HS-5 (cell line): ENCODE results near the gene MOB3C.

Experiments used
- DNase-seq: peaks from one replicate; pipeline ENCODE4 v3.0.0-alpha.2; 2012; ENCODE audit warnings: low read depth

MOB3C gene

DNA sequence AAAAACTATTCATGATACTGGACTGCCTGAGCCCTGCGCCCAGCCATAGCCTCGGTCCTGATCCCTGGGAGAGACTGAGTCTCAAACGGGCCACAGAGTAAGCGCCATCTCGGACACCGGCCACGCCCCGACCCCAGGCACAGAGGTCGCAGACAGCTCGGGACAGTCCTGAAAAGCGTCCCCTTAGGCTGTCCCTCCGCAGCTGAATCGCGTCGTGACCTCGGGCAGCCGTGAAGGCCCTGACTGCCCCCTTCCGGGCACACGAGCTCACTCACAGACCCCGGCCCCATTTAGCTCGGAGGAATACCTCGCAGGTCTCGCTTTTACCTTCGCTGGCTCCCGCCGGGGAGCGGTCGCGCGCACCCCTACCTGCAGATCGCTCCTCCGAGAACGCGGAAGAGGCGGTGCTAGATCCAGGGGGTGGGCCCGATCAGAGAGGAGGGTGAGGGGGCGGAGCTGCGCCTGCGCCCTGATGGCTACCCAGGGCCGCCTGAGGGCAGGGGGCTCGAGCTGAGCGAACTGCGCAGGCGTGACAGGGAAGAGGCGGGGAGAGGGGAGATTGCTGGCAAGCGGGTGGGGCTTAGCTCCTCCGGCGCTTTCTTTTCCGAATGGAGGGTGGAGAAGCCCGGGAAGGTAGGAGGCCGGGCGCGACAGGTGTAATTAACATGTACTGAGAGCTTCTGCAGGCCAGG, 12.6 kb downstream of the MOB3C start, which contains the start of gene MKNK1:
MKNK1 (minus strand) TSS at position 411 of the 692 bp plus-strand sequence. CDS start 20,941 bp downstream, outside the sequence.
- DNase-seq: peak; percentile 69

DNA sequence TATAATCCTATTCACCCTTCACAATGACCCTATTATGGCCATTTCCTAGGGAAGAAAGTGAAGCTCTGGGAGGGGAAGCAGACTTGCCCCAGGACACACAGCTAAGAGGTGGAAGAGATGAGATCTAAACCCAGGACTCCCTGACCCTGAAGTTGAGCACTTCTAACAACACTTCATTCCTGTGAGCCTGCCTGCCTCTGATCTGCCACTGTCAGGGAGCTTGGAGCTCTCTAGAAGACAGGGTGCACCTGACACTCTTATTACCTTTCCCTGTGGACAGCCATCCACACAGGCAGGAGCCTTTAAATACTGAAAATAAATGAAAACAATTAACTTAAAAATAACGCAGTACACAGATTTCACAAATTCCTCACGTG, 13.1 kb downstream of the MOB3C start:
- no peak for DNase-seq

DNA sequence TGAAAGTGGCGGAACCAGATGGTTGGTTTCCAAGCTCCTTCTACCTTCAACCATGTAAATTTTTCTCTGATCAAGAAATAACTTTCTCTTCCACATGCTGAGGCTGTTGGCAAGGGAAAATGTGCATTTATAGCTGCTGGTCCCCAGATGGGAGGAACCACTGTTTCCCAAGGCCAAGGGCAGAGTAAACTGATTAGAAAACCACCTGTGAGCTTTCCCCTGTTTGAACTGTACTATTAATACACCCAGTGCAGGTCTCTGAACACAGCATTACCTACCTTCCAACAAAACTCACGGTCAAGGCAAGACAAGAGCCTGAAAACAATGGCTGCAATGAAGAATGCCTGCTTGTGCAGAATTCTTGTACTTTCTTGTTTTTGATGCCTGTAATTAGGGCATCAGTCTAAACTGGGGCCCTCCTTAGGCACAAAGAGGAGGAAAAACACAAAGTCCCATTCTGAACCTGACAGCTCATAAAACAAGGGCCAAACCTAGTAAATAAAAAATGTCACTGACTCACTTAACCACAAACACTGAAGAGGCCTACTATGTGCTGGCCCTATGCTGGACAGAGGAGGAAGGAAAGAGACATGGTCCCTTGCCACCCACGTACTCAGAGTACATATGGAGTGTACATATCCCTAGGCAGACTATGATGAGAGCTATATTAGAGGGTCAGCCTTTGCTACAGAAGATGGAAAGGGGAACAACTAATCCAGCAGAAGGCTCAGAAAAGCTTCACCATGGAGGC, 15.2 kb downstream of the MOB3C start:
- no peak for DNase-seq

DNA sequence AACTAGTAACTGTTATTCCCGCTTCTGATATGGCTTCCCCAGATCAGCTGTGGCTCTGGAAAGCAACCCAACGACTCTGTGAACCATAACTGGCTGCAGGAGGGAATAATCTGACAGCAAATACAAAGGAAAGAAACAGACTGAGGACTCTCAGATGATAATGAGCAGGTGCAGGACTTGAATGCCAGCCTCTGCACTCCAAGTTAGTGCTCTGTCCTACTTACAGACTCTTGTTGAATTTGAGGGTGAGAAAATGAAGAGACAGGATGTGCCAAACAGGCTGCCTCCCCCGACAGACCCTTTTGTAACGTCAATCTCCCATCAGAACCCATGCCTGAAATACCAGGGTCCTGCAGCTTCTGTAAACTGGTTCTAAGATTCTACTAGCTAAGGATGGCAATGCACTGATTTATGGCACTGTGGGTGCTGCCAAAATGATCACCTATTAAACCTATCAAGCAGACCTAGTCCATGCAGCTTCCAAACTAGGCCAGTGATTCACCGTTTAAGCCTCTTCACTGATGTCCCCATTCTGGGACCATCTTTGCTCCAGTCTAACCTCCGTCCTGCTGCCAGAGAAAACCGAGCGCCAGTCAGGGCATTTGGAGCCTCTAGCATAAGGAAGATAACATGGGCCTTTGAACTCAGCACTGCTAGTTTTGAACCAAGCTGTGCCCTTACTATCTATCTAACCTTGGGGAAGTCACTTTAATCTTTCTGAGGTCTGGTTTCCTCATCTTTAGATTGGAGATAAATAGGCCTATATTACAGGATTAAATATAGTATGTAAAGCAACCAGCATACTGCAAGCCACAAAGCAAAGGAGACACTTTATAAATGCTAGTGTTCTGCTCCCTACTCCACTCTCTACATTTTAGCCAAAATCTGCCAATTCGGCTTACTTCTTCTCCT, 17.3 kb downstream of the MOB3C start:
- DNase-seq: no peak

DNA sequence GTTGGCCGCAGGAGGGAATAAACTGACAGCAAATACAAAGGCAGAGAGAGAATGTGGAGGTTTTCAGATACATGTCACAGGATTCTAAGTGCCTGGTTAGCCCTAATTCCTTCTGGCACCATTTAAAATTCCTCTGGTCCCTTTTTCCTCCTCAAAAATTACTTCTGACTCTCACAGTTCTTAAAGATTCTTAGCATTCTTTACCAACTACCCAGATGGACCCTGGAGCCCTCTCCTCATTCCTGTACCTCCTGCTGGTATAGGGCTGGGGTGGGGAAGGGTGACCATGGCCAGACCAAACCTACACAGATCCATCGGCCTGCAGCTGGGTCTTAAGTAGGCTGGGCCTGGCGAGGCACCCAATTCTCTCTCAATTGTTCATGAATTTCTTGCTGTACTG, 19.8 kb downstream of the MOB3C start:
- no peak for DNase-seq

DNA sequence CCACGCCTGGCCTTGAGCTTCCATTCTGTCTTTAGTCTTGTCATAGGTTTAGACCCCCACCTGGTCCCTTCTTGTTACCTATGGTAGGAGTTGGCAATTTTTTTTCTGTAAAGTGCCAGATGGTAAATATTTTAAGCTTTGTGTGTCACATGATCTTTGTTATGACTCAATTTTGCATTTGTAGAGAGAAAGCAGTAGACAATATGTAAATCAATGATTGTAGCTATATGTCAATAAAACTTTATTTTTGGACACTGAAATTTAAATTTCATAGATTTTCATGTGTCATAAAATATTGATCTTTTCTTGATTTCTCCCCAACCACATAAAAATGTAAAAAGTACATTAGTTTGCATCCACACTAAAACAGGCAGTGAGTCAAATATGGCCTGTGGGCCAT, 20.6 kb downstream of the MOB3C start:
- DNase-seq: no peak

DNA sequence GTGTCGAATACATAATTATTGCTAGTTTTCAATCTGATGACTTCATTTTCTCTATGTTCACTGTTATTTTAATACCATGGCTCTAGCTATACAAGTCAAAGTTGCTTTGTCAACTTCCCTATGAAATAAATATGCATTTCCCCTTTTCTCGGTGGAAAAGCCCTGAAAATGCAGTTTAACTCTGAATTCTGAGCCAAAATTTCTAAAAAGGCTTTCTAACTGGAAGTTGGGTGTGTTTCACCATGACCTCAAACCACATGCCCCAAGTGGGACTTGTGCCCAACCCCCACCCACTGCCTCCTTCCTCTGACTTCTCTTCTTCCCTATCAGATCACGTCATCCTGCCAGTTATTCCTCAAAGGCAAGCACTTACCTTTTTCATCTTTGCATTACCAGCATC, 21.5 kb downstream of the MOB3C start:
- DNase-seq: no peak

DNA sequence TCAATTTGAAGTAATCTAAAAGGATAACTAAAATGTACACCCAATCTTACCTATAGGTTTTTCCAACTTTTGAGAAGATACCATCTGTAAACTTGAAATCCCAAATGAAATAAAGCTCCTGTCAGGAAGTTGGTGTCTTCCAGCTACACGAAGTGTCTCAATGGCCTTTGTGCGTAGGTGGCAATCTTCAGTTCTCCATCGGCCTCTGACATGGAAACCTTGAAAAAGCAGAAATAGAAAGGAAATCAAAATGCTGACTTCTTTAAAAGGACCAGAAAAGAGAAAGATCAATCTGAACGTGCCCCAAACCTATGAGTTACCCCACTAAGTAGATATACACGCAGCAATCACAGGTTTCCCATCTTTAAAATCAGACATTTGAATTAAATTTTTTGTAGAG, 22.5 kb downstream of the MOB3C start:
- DNase-seq: no peak

DNA sequence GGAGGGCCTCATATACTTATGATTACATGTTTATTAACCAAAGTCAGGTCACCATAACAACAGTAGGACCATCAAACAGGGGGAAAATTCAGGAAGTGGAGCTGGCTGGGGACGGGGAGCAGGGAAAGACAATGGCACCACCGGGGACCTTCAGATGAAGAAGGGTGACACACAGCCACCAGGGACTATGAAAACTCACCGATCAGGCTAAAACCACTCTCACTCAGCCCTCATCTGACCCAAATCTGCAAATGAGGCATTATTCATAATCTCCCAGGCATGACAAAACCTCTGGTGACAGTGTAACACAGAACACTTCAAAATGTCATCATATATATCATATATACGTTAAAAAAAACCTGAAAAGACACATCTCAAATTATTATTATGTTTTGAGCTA, 23.8 kb downstream of the MOB3C start:
- DNase-seq: no peak

DNA sequence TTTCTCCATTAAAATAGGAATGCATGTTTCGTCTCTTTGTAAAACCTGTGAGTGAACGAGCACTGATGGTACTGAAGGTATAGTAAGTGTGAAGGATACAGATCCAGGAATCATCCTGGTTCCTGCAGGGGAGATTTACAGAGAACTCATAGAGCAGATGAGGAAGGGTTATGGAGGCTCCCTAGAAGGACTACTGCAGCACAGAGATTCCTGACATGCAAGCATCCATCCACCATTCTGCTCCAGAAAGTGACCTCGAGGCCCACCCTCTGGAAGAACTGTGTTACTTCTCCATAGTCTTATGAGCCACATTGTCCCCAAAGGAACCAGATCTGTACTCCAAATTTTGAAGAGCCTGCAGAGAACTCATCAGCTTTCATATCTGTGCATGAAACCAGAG, 27.1 kb downstream of the MOB3C start:
- no peak for DNase-seq

DNA sequence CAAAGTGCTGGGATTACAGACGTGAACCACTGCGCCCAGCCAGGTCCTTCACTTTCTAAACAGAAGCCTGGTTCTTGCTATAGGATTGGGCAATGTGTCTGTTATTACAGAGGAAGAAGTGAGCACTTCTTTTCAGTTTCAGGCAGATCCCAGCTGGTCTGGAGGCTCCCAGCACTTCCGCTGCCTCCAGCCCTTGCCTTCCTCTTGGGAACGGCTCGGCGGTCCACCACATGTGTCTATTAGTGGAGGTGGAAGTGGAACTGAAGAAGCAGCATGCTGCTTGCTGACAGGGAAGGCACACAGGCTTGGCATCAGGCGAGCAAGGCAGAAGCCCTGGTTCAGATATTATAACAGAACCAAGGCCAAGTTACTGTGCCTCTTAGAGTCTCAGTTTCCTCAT, 29.5 kb downstream of the MOB3C start:
- DNase-seq: no peak

DNA sequence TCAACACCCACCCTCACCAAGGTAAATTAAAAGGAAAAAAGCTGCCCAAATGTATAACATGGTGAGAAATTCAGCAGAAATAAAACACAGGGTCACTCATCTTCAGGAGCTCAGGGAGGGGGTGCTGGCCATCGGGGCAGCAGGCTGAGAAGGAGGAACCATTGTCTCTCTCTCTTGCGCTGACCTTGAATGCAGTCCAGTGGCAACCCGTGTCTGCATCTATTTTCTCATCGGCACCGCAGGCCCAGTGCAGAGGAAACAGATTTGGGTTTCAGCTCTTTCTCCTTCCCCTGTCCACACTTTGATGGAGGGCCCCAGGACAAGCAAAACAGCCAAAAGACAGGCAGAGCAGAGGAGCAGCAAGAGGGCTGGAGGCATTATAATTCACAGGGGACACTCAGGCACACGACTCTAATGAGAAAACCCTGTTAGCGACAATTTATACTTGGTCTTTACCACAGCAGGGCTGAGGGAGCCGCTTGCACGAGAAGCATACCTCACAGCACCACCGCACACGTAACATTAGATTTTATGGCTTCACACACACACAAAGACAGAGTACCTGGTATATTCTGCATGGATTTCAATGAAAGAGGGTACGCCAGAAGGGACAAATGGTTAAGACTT, 31.2 kb downstream of the MOB3C start:
- no peak for DNase-seq

DNA sequence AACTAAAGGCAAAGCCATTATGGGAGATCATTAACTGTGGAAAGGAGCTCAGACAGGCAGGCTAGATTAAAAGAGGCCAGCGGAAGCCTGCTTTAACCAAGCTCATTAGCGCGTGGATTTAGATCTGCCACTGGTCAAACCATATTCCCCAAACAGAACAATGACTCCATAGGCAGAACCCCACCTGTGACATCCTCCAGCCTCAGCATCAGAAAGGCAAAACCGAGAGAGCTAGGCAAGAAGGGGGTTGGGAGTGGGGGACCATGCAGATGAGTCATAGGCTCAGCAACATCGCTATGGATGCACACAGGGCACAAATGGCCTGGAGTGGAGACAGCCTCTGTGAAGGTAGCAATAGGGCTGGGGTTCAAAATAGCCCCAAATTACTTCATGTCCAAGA, 33.1 kb downstream of the MOB3C start:
- no peak for DNase-seq

DNA sequence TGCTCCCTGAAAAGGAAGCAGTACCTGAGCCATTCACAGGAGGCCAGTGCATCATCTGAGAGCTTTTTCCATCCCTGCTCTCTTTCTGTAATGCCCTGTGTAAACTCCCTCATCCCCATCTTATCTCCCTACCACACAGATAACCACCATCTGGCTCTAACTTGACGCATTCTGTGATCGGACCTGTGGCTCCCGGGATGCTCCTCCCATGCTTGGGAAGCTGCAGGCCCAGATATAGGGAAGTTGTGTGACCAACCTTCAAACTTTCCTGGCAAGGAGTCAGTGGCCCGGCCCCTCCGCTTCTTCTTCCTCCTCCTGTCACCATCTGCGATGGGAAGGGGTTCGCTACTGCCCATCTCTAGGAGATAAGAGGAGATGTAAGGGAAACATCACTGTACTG, 33.6 kb downstream of the MOB3C start:
- no peak for DNase-seq

DNA sequence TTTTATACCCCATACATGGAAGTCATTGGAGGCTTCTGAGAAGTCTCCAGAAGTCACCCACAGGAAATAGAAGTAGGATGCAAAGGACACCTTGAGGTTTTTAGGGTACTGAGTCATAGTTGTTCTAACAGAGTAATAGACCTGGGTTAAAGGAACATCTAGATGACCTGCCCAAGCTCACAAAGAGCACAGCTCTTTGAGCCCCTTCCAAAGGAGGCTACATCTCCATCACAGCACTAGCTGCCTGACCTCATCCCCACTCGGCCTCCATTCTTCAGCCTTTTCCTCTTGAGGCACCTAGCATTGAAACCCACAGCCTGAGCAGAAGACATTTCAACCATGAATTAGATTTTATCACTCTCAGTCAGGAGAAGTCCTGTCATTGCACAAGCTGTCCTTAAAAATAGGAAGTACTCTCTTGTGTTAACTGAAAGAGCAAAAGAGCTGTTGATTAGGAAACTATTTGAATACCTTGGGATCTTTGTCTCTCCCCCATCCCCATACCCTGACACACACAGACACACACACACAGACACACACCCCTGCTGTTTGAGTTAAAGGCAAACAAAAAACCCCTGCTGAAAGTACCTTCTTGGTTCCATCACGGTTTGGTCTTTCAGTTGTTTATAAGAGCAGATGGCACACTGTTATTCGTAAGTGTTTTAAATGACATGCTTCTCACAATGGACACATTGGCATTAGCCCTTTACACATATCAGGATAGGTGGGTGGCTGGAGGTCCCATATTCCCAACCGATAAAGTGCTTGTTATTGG, 34.7 kb downstream of the MOB3C start:
- DNase-seq: no peak

DNA sequence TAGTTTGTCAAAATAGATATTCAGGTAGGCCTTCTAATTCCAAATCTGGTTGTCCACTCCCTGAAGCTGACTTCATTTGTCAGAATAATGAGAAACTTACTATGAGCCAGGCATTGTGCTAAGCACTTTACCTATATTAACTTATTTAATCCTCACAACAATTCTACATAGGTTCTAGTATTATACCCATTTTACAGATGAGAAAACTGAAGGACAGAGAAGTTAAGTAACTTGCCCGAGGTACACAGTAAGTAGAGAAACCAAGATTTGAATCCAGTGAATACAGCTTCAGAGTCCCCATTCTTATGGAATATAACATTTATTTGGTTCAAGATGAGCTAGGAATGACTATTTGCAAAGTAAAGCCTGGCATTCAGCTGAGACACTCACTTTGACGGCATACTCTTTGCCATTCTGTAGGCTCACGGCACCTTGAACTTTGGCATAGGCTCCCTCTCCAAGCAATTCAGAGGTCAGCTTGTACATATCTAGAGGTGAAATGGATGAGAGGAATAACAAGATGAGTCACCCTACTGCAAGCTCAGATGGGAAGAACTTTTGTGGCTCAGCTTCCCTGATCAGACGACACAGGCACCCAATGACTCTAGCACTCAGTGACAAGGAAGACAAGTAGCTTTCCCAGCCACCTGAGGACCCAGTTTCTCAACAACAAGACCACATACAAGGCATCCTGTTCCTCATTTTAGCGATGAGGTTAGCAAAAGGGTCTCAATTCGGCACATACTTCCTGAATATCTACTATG, 36.3 kb downstream of the MOB3C start:
- no peak for DNase-seq

DNA sequence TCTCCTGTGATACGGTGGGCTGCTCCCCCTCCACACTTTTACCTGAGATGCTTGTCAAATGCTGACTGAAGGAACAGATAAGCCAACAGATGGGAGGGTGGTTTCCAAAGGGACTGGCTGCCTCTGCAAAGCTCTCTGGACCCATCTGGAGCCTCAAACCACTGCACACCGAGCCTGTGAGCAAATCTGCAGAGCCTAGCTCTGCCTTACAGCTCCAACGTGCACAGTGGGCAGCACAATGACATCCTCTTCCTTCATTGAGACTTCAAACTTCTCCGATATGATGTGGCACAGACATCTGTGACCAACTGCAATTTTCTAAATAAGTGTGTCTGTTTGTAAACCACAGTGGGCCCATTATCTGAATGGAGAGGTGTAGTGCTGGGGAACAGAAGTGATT, 38.9 kb downstream of the MOB3C start:
- no peak for DNase-seq

DNA sequence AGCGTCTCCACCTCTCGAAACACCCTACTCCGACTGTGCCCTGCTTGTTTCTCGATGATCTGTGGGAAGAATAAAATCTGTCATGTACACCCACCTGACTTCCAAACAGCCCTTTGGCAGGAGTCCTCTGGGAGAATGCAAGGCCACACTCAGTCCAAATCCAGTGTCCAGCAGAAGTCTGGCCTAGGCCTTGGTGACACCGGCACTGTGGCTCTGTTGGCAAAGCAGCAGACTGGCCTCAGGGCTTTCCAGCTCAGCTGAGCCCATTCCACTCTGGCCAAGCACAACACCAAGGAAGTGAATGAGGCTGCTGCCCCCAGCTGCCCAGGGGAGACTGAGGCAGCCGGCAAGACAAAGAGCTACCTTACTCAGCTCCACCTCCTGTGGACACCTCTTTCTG, 40.0 kb downstream of the MOB3C start:
- no peak for DNase-seq

DNA sequence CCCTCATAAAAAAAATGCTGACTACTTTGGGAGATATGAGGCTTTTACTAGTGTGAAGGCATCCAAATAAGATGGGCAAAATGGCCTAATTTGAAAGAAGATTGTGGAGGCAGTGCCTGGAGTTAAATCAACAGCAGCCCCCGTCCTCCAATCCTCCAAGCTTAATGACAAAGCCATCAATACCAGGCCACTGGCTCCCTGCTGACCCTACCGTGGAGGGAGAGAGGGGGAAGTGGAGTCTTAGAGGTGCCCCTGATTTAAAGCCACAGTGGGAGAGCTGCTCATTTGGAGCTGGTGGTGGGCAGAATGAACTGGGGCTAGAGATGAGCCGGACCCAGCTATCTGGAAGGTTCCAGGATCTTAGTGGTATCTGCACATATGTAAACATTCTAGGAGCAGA, 40.8 kb downstream of the MOB3C start:
- no peak for DNase-seq

DNA sequence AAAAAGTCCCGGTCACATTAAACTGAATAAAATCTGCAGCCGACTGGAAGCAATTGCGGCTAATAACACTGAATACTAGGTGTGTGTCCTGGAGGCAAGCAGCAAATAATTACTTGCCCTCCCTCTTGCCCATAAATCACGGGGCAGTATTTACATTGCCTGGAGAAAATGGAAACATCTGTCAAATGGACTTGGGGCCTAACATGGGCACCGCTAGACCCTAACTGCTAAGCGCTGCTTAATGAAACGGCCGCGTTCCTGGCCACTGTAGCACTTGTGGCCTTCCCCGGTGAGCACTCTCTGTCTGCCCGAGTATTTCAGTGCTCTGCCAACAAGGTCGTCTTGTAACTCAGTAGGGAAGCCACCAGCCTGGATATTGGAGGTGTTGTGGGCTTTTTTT, 41.3 kb downstream of the MOB3C start:
- DNase-seq: no peak
